HepG2 (cell line): Measurements from ENCODE around the gene CHST14. TPM values are rescaled to one million over a fixed set of nuclear protein-coding genes. Genes with fewer than 3 reads are reported as not detected.

Experiments
- CERS6 ChIP-seq: sonication (generic); formaldehyde crosslinking; IDR thresholded peaks from 2 replicates; pipeline ENCODE4 v1.5.0; 2020; ENCODE audit warnings: missing genetic modification reagents
- HNRNPLL ChIP-seq: fragments of 200-400 bp; formaldehyde crosslinking; IDR thresholded peaks from 2 replicates; pipeline ENCODE4 v1.6.1; 2017; ENCODE audit warnings: mild to moderate bottlenecking, low read depth, low read length; ENCODE audit not compliant: poor library complexity, severe bottlenecking
- IRF9 ChIP-seq: sonication (generic); formaldehyde crosslinking; IDR thresholded peaks from 2 replicates; pipeline ENCODE4 v1.8.0; 2022; ENCODE audit warnings: missing genetic modification reagents, mild to moderate bottlenecking, borderline replicate concordance
- KDM2A ChIP-seq: sonication (generic); formaldehyde crosslinking; IDR thresholded peaks from 2 replicates; pipeline ENCODE4 v1.4.0; 2020; ENCODE audit warnings: low read depth, missing genetic modification reagents, borderline replicate concordance
- MBD4 ChIP-seq: IDR thresholded peaks from 2 replicates; pipeline ENCODE4 v1.6.1; 2012; ENCODE audit warnings: low read length, inconsistent platforms, borderline replicate concordance
- MIER3 ChIP-seq: IDR thresholded peaks from 2 replicates; pipeline ENCODE4 v1.6.1; 2016; ENCODE audit warnings: missing compliant biosample characterization, borderline replicate concordance
- MYC ChIP-seq: sonication (generic); formaldehyde crosslinking; IDR thresholded peaks from 2 replicates; pipeline ENCODE4 v1.9.0; 2021; ENCODE audit warnings: missing genetic modification reagents, borderline replicate concordance
- NONO ChIP-seq, 2 experiments: fragments of 450-650 bp in 1 of 2; sonication (generic) in 1 of 2; formaldehyde crosslinking in 1 of 2; IDR thresholded peaks in 1 of 2; conservative IDR thresholded peaks in 1 of 2; 2 replicates each; pipeline versions ENCODE4 v1.6.1 to v1.8.0; 2017 to 2022; ENCODE audit warnings: mild to moderate bottlenecking in 1 of 2, missing genetic modification reagents in 1 of 2, moderate library complexity in 1 of 2
- NR2F6 ChIP-seq, 2 experiments: IDR thresholded peaks; 2 replicates each; pipeline ENCODE4 v1.6.1; 2016; ENCODE audit warnings: antibody characterized with exemption in 1 of 2, mild to moderate bottlenecking in 1 of 2
- NRL ChIP-seq: sonication (generic); formaldehyde crosslinking; IDR thresholded peaks from 2 replicates; pipeline ENCODE4 v1.5.0; 2020; ENCODE audit warnings: missing genetic modification reagents, mild to moderate bottlenecking, moderate library complexity, borderline replicate concordance
- RELA ChIP-seq: sonication (generic); formaldehyde crosslinking; IDR thresholded peaks from 2 replicates; pipeline ENCODE4 v1.4.0; 2020; ENCODE audit warnings: missing genetic modification reagents
- TAF15 ChIP-seq: fragments of 200-400 bp; formaldehyde crosslinking; IDR thresholded peaks from one replicate; pipeline ENCODE4 v1.6.1; 2018; ENCODE audit warnings: mild to moderate bottlenecking, low read depth, low read length; ENCODE audit not compliant: poor library complexity, severe bottlenecking
- ZNF263 ChIP-seq: sonication (generic); formaldehyde crosslinking; IDR thresholded peaks from 2 replicates; pipeline ENCODE4 v1.4.0; 2020; ENCODE audit warnings: missing genetic modification reagents
- ZNF354B ChIP-seq: sonication (generic); formaldehyde crosslinking; IDR thresholded peaks from 2 replicates; pipeline ENCODE4 v1.8.0; 2022; ENCODE audit warnings: mild to moderate bottlenecking, missing genetic modification reagents
- ZNF672 ChIP-seq: sonication (generic); formaldehyde crosslinking; IDR thresholded peaks from 2 replicates; pipeline ENCODE4 v1.8.1; 2022; ENCODE audit warnings: missing genetic modification reagents
- polyA plus RNA-seq, 8 experiments: library from polyadenylated mRNA; depleted of rRNA in 3 of 8; stranded (reverse) in 7 of 8; unstranded in 1 of 8; fragments of >200 nt; fragmentation: Illumina TruSeq in 4 of 8; extraction: Trizol in 4 of 8; gene quantifications; 2 replicates each; pipeline versions ENCODE4 v1.2.1 to v1.2.3, GENCODE V29; 2011 to 2016; ENCODE audit warnings: low read depth in 4 of 8, missing spikeins in 1 of 8, mixed read lengths in 1 of 8; ENCODE audit not compliant: insufficient read depth in 1 of 8
- total RNA-seq, 5 experiments: library from RNA; depleted of rRNA; stranded (reverse); fragments of >200 nt; fragmentation: Illumina TruSeq; extraction: Trizol; gene quantifications; 2 replicates each; pipeline ENCODE4 v1.2.3, GENCODE V29; 2016; ENCODE audit warnings: low read depth in 1 of 5
- TF ChIP-seq, protein P1 (sequence below): sonication (generic); formaldehyde crosslinking; IDR thresholded peaks from 2 replicates; pipeline ENCODE4 v1.4.0; 2020; ENCODE audit warnings: missing genetic modification reagents
- TF ChIP-seq, protein P2 (sequence below): sonication (generic); formaldehyde crosslinking; IDR thresholded peaks from 2 replicates; pipeline ENCODE4 v1.4.0; 2020; ENCODE audit warnings: missing genetic modification reagents
- TF ChIP-seq, protein P3 (sequence below), 2 experiments: sonication (generic) in 1 of 2; formaldehyde crosslinking in 1 of 2; IDR thresholded peaks; 2 replicates each; pipeline versions ENCODE4 v1.4.0 to v1.6.1; 2018 to 2020; ENCODE audit warnings: missing genetic modification reagents in 2 of 2, borderline replicate concordance in 1 of 2, low read depth in 1 of 2, mild to moderate bottlenecking in 1 of 2, missing biosample characterization in 1 of 2

Gene CHST14
- total and polyA plus RNA-seq, 2 of the 13 experiments (the other 11 are each of a cell fraction or from before 2014, with no cell fraction given) = 8.9 to 12.4 TPM

GRCh38 chr15:40421246-40422157, 49.3 kb upstream of the CHST14 start (continued):
- TF ChIP-seq IRF9 = no peak
- no peak for TF ChIP-seq ZNF354B (CRISPR knock-in tag)
- TF ChIP-seq NR2F6 (IDR thresholded peaks at IDR 0.05) = no peak
- TF ChIP-seq NR2F6 (CRISPR knock-in tag; IDR thresholded peaks at IDR 0.05) = peak; percentile 49; the same call in 1 of the 2 replicates
- no peak for TF ChIP-seq MIER3 (CRISPR knock-in tag)
- no peak for TF ChIP-seq NRL
- TF ChIP-seq, protein P1, sequence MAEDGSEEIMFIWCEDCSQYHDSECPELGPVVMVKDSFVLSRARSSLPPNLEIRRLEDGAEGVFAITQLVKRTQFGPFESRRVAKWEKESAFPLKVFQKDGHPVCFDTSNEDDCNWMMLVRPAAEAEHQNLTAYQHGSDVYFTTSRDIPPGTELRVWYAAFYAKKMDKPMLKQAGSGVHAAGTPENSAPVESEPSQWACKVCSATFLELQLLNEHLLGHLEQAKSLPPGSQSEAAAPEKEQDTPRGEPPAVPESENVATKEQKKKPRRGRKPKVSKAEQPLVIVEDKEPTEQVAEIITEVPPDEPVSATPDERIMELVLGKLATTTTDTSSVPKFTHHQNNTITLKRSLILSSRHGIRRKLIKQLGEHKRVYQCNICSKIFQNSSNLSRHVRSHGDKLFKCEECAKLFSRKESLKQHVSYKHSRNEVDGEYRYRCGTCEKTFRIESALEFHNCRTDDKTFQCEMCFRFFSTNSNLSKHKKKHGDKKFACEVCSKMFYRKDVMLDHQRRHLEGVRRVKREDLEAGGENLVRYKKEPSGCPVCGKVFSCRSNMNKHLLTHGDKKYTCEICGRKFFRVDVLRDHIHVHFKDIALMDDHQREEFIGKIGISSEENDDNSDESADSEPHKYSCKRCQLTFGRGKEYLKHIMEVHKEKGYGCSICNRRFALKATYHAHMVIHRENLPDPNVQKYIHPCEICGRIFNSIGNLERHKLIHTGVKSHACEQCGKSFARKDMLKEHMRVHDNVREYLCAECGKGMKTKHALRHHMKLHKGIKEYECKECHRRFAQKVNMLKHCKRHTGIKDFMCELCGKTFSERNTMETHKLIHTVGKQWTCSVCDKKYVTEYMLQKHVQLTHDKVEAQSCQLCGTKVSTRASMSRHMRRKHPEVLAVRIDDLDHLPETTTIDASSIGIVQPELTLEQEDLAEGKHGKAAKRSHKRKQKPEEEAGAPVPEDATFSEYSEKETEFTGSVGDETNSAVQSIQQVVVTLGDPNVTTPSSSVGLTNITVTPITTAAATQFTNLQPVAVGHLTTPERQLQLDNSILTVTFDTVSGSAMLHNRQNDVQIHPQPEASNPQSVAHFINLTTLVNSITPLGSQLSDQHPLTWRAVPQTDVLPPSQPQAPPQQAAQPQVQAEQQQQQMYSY (CRISPR knock-in tag) = no peak
- peak; percentile 63; the same call in 1 of the 2 replicates for TF ChIP-seq RELA
- TF ChIP-seq, protein P2, sequence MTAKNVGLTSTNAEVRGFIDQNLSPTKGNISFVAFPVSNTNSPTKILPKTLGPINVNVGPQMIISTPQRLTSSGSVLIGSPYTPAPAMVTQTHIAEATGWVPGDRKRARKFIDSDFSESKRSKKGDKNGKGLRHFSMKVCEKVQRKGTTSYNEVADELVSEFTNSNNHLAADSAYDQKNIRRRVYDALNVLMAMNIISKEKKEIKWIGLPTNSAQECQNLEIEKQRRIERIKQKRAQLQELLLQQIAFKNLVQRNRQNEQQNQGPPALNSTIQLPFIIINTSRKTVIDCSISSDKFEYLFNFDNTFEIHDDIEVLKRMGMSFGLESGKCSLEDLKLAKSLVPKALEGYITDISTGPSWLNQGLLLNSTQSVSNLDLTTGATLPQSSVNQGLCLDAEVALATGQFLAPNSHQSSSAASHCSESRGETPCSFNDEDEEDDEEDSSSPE (CRISPR knock-in tag) = 0 out of 2 replicates have a peak, but pooled peaks have one; percentile 27
- TF ChIP-seq NONO (IDR thresholded peaks at IDR 0.05) = no peak
- peak; percentile 41; the same call in 1 of the 2 replicates for TF ChIP-seq NONO (CRISPR knock-in tag; conservative IDR thresholded peaks at IDR 0.05)
- no peak for TF ChIP-seq ZNF672
- peak; percentile 99 for TF ChIP-seq KDM2A (CRISPR knock-in tag)
- TF ChIP-seq, protein P3, sequence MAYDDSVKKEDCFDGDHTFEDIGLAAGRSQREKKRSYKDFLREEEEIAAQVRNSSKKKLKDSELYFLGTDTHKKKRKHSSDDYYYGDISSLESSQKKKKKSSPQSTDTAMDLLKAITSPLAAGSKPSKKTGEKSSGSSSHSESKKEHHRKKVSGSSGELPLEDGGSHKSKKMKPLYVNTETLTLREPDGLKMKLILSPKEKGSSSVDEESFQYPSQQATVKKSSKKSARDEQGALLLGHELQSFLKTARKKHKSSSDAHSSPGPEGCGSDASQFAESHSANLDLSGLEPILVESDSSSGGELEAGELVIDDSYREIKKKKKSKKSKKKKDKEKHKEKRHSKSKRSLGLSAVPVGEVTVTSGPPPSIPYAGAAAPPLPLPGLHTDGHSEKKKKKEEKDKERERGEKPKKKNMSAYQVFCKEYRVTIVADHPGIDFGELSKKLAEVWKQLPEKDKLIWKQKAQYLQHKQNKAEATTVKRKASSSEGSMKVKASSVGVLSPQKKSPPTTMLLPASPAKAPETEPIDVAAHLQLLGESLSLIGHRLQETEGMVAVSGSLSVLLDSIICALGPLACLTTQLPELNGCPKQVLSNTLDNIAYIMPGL (CRISPR knock-in tag; IDR thresholded peaks at IDR 0.05; ENCODE audit: borderline replicate concordance in 1 of 2, low read depth in 1 of 2) = peak; percentile 59 to 69; a peak in 2 of 4 replicates
- TF ChIP-seq ZNF263 (CRISPR knock-in tag) = no peak
- no peak for TF ChIP-seq CERS6 (CRISPR knock-in tag)
- TF ChIP-seq HNRNPLL = peak; percentile 40
- TF ChIP-seq TAF15 = no peak
- no peak for TF ChIP-seq MBD4
- TF ChIP-seq MYC (CRISPR knock-in tag) = peak; percentile 51; the same call in 1 of the 2 replicates
